ENCODE results near the gene SNRNP27. TPM values are rescaled to one million over a fixed set of nuclear protein-coding genes. Genes with fewer than 3 reads are reported as not detected.

The SNRNP27 gene
- total and polyA plus RNA-seq, 9 of the 15 experiments (the other 6 are each of a cell fraction or from before 2014, with no cell fraction given): 29.2 to 102 (median 65.7) TPM

GRCh38 chr2:69916106-69916505, 22.4 kb downstream of the SNRNP27 start:
- no peaks in the 10 kb centered on the region for H3K9me1 ChIP-seq (ENCODE audit: control insufficient read depth, insufficient read depth, low read length)
- CTCF ChIA-PET (ENCODE audit: low intra/inter-chr PET ratio): no interaction called here
- TF ChIP-seq GTF3C2 (IDR thresholded peaks at IDR 0.05; ENCODE audit: borderline replicate concordance, extremely low read depth, insufficient read length) (no peak), HDAC3 (IDR thresholded peaks at IDR 0.05; ENCODE audit: borderline replicate concordance, partially characterized antibody) (peak; percentile 14), ZZZ3 (IDR thresholded peaks at IDR 0.05) (peak; percentile 3; the same call in 1 of the 2 replicates), POLR2H (tag; IDR thresholded peaks at IDR 0.05; ENCODE audit: low read depth) (peak; percentile 66)
- peak overlapping the region; percentile 96 for H3K4me3 ChIP-seq
- H2AFZ ChIP-seq (ENCODE audit: low read depth, low read length): no peak overlapping the region
- intact Hi-C loops (cut with micrococcal nuclease) (loop anchor here (10.0 kb wide), 1 partner anchor 271 kb away; the partner anchor contains the start of gene AAK1), in situ Hi-C loops (cut with MboI) (loop anchor here (5.0 to 25.0 kb wide), 3 partner anchors 151 to 721 kb away; partner anchors contain the start of gene FAM136A)
- FAIRE-seq (no peak), DNase-seq (ENCODE audit: extremely low read depth in 1 of 4, low spot score in 3 of 4) (no peak), ATAC-seq (no peak)
- H3K27me3 ChIP-seq (ENCODE audit: control insufficient read depth in 2 of 2, insufficient read depth in 2 of 2, low read length in 2 of 2): no peaks in the 10 kb centered on the region
- H3K9me3 ChIP-seq (replicated peaks; ENCODE audit: control insufficient read depth, insufficient read depth, low read depth, low read length): no peaks in the 10 kb centered on the region
- no peaks in the 10 kb centered on the region for H4K20me1 ChIP-seq (replicated peaks; ENCODE audit: control insufficient read depth, insufficient read depth, low read length)
- H3K4me1 ChIP-seq (replicated peaks in 1 of 2; ENCODE audit: control insufficient read depth in 2 of 2, insufficient read depth in 2 of 2, low read length in 2 of 2): peaks cover 15 to 21% of the 10 kb centered on the region in 2 experiments
- 7% methylated on average over 2 of the region's 2 CpGs for WGBS (ENCODE audit: insufficient coverage, low coverage, missing lambda C conversion rate)
- H3K9ac ChIP-seq (ENCODE audit: insufficient read depth in 1 of 2, low read depth in 2 of 2, low read length in 2 of 2): peak overlapping the region in 1 of 2 experiments; percentile 87; a peak in 2 of 4 replicates
- POLR2A ChIA-PET: interaction anchor here (0.5 to 12.6 kb wide), 15 partner anchors 9 to 544 kb away, joined by 3 to 107 read pairs (median 6); partner anchors contain the start of genes C2orf42, PCBP1 and SNRPG
- H3K27ac ChIP-seq (ENCODE audit: extremely low read depth, low read depth, low read length): peak overlapping the region; percentile 89; the same call in 2 of the 3 replicates
- no TSS peak for BruUV-seq (replicated peaks)
- H3K4me2 ChIP-seq (ENCODE audit: insufficient read depth, low read length): peak overlapping the region; percentile 87
- H3K79me2 ChIP-seq (ENCODE audit: control insufficient read depth, insufficient read depth, low read length): peaks cover 57% of the 10 kb centered on the region
- H3K36me3 ChIP-seq (ENCODE audit: control insufficient read depth, insufficient read depth, low read length): peaks cover 56% of the 10 kb centered on the region
